Activated CD8-positive, alpha-beta memory T cell treated with anti-CD3 and anti-CD28 coated beads, Interleukin-2, amount 50 U/mL, for 24 hours (primary cell): Measurements from ENCODE around the gene FRMD5.

Experiments
- DNase-seq: peaks from one replicate; pipeline ENCODE4 v3.0.0-alpha.2; 2020; ENCODE audit errors: extremely low read depth

The FRMD5 gene

GRCh38 chr15:43975326-43975725 is 219.7 kb downstream of the FRMD5 start:
- no peak for DNase-seq

- no peak for DNase-seq
Observed at GRCh38 chr15:43974852-43975251, 220.2 kb downstream of the FRMD5 start.

- no peak for DNase-seq
Observed at GRCh38 chr15:43969802-43970375, 225.2 kb downstream of the FRMD5 start.

GRCh38 chr15:43968551-43968950 is 226.5 kb downstream of the FRMD5 start:
- no peak for DNase-seq

GRCh38 chr15:43966646-43967045 is 228.4 kb downstream of the FRMD5 start:
- no peak for DNase-seq

- no peak for DNase-seq
Observed at GRCh38 chr15:43958861-43959330, 236.2 kb downstream of the FRMD5 start.

- DNase-seq, result no peak
Observed at GRCh38 chr15:43957724-43958123, 237.3 kb downstream of the FRMD5 start.

GRCh38 chr15:43955140-43955539 is 239.9 kb downstream of the FRMD5 start:
- DNase-seq, result no peak

GRCh38 chr15:43954181-43954621 is 240.9 kb downstream of the FRMD5 start:
- no peak for DNase-seq

GRCh38 chr15:43953402-43953801 is 241.7 kb downstream of the FRMD5 start:
- DNase-seq, result no peak

- no peak for DNase-seq
Observed at GRCh38 chr15:43950531-43950930, 244.5 kb downstream of the FRMD5 start.

- no peak for DNase-seq
Observed at GRCh38 chr15:43948691-43949325, 246.3 kb downstream of the FRMD5 start.

GRCh38 chr15:43943511-43943910 is 251.6 kb downstream of the FRMD5 start:
- DNase-seq, result no peak

GRCh38 chr15:43942194-43942593 is 252.9 kb downstream of the FRMD5 start:
- no peak for DNase-seq

GRCh38 chr15:43941555-43941954 is 253.5 kb downstream of the FRMD5 start:
- no peak for DNase-seq

GRCh38 chr15:43941071-43941470 is 254.0 kb downstream of the FRMD5 start:
- no peak for DNase-seq

GRCh38 chr15:43939070-43939469 is 256.0 kb downstream of the FRMD5 start:
- DNase-seq, result no peak

- no peak for DNase-seq
Observed at GRCh38 chr15:43934480-43934879, 260.6 kb downstream of the FRMD5 start.

GRCh38 chr15:43932907-43933306 is 262.2 kb downstream of the FRMD5 start:
- DNase-seq, result no peak

- DNase-seq, result no peak
Observed at GRCh38 chr15:43931790-43932435, 263.2 kb downstream of the FRMD5 start.

GRCh38 chr15:43931119-43931518 is 264.0 kb downstream of the FRMD5 start:
- DNase-seq, result no peak

- no peak for DNase-seq
Observed at GRCh38 chr15:43930556-43930955, 264.5 kb downstream of the FRMD5 start.

- DNase-seq, result no peak
Observed at GRCh38 chr15:43930079-43930478, 265.0 kb downstream of the FRMD5 start.
